Endothelial cell of umbilical vein (primary cell): ENCODE data around the gene NIPA2. TPM values are rescaled to one million over a fixed set of nuclear protein-coding genes. Genes with fewer than 3 reads are reported as not detected.

Experiments used
- BruUV-seq: library from RNA; stranded (reverse); fragments of 400-500 nt; replicated peaks from 2 replicates; lab custom pipeline; 2021; lab: Mats Ljungman, UMichigan
- CTCF ChIA-PET: fragments of 300-600, 350-600 bp; sonication (Branson Sonifier 250); formaldehyde crosslinking; loops from one replicate; lab custom pipeline; 2021; ENCODE audit warnings: antibody characterized with exemption, inconsistent platforms; lab: Charles Lee
- POLR2A ChIA-PET: fragments of 300-600, 350-600 bp; sonication (Branson Sonifier 250); formaldehyde crosslinking; loops from one replicate; lab custom pipeline; 2021; ENCODE audit warnings: antibody characterized with exemption, inconsistent platforms; lab: Charles Lee
- DNase-seq: peaks from one replicate; pipeline ENCODE4 v3.0.0-alpha.2; 2011; ENCODE audit warnings: low read depth, low spot score
- FAIRE-seq: peaks from 2 replicates; lab custom pipeline; 2011; peaks lifted over from hg19 to GRCh38; lab: Jason Lieb, UNC
- H2AFZ ChIP-seq: 2 replicates; pipeline ENCODE4 v1.6.0; 2012; ENCODE audit warnings: low read depth, low read length, control low read depth, inconsistent platforms
- H3K27ac ChIP-seq: 2 replicates; pipeline ENCODE4 v1.5.1; 2011; ENCODE audit warnings: low read depth, mild to moderate bottlenecking, control low read depth, low read length, moderate library complexity; ENCODE audit not compliant: insufficient read depth
- H3K27me3 ChIP-seq, 2 experiments: 2 replicates each; pipeline versions ENCODE4 v1.6.0 to v1.6.1; 2011; ENCODE audit warnings: low read length in 2 of 2, mixed read lengths in 1 of 2; ENCODE audit not compliant: control insufficient read depth in 2 of 2, insufficient read depth in 2 of 2
- H3K36me3 ChIP-seq, 2 experiments: 2 replicates in 1 of 2; 3 replicates in 1 of 2; pipeline ENCODE4 v1.5.1; 2011; ENCODE audit warnings: low read length in 2 of 2, mild to moderate bottlenecking in 1 of 2, moderate library complexity in 1 of 2; ENCODE audit not compliant: control insufficient read depth in 2 of 2, insufficient read depth in 2 of 2; ENCODE audit errors: extremely low read depth in 1 of 2
- H3K4me1 ChIP-seq: 3 replicates; pipeline ENCODE4 v1.5.1; 2011; ENCODE audit warnings: mild to moderate bottlenecking, low read length; ENCODE audit not compliant: control insufficient read depth, insufficient read depth; ENCODE audit errors: extremely low read depth
- H3K4me2 ChIP-seq: 2 replicates; pipeline ENCODE4 v1.6.1; 2011; ENCODE audit warnings: low read length, control low read depth, mixed read lengths; ENCODE audit not compliant: insufficient read depth
- H3K4me3 ChIP-seq, 3 experiments: fragments of 200-600 bp in 1 of 3; sonication (generic), shearing (Covaris generic) in 1 of 3; replicated peaks in 1 of 3; 2 replicates each; pipeline ENCODE4 v1.5.1; 2011 to 2016; ENCODE audit warnings: control low read depth in 3 of 3, low read length in 3 of 3, mild to moderate bottlenecking in 2 of 3, inconsistent platforms in 1 of 3, low read depth in 1 of 3, moderate library complexity in 1 of 3; ENCODE audit not compliant: insufficient read depth in 1 of 3
- H3K79me2 ChIP-seq: 2 replicates; pipeline ENCODE4 v1.6.0; 2012; ENCODE audit warnings: low read length, inconsistent platforms; ENCODE audit not compliant: control insufficient read depth, insufficient read depth
- H3K9ac ChIP-seq: replicated peaks from 2 replicates; pipeline ENCODE3; 2011; ENCODE audit warnings: low read length, control low read depth; ENCODE audit not compliant: insufficient read depth; ENCODE audit errors: extremely low read depth
- H3K9me1 ChIP-seq: replicated peaks from 3 replicates; pipeline ENCODE4 v1.6.0; 2011; ENCODE audit warnings: mild to moderate bottlenecking, low read length; ENCODE audit not compliant: control insufficient read depth, insufficient read depth; ENCODE audit errors: extremely low read depth
- H3K9me3 ChIP-seq: replicated peaks from 2 replicates; pipeline ENCODE4 v1.5.1; 2012; ENCODE audit warnings: low read length, inconsistent platforms; ENCODE audit not compliant: control insufficient read depth, insufficient read depth
- H4K20me1 ChIP-seq: replicated peaks from 2 replicates; pipeline ENCODE3; 2011; ENCODE audit warnings: mild to moderate bottlenecking, low read length; ENCODE audit not compliant: control insufficient read depth, insufficient read depth; ENCODE audit errors: extremely low read depth
- CTCF ChIP-seq, 2 donors: IDR thresholded peaks; 1 replicate in 1 of 2; 2 replicates in 1 of 2; pipeline ENCODE4 v1.5.1; 2011; ENCODE audit warnings: low read length in 2 of 2, mild to moderate bottlenecking in 2 of 2, moderate library complexity in 2 of 2, control low read depth in 1 of 2, inconsistent platforms in 1 of 2, low read depth in 1 of 2; ENCODE audit not compliant: insufficient read depth in 1 of 2; ENCODE audit errors: extremely low read depth in 1 of 2
- EZH2 ChIP-seq: IDR thresholded peaks from 2 replicates; pipeline ENCODE4 v1.6.1; 2012; ENCODE audit warnings: borderline replicate concordance, low read depth, mild to moderate bottlenecking, moderate library complexity, low read length, inconsistent platforms; ENCODE audit not compliant: severe bottlenecking
- FOS ChIP-seq: IDR thresholded peaks from 2 replicates; pipeline ENCODE4 v1.6.1; 2011; ENCODE audit warnings: mild to moderate bottlenecking, low read length, moderate library complexity, borderline replicate concordance; ENCODE audit not compliant: insufficient read depth
- GATA2 ChIP-seq: IDR thresholded peaks from 2 replicates; pipeline ENCODE4 v1.7.0; 2011; ENCODE audit warnings: low read depth, mild to moderate bottlenecking, moderate library complexity, mixed read lengths, low read length; ENCODE audit not compliant: insufficient read length, insufficient read depth
- JUN ChIP-seq: IDR thresholded peaks from 2 replicates; pipeline ENCODE4 v1.6.1; 2011; ENCODE audit warnings: borderline replicate concordance, low read depth; ENCODE audit not compliant: insufficient read length, insufficient read depth
- MYC ChIP-seq: IDR thresholded peaks from one replicate; pipeline ENCODE4 v1.6.1; 2011; ENCODE audit warnings: mild to moderate bottlenecking, low read depth, low read length
- POLR2A ChIP-seq: IDR thresholded peaks from 2 replicates; pipeline ENCODE4 v1.6.1; 2012; ENCODE audit warnings: low read depth, mild to moderate bottlenecking, control low read depth, low read length
- POLR2AphosphoS5 ChIP-seq: IDR thresholded peaks from 2 replicates; pipeline ENCODE4 v1.6.1; 2012; ENCODE audit warnings: low read depth, mild to moderate bottlenecking, control low read depth, low read length, moderate library complexity; ENCODE audit not compliant: insufficient read depth
- dilution Hi-C: fragments of 300-500 bp; cut with MboI; formaldehyde crosslinking; loops from one replicate; pipeline ENCODE4 v1.15.0; 2019; ENCODE audit warnings: low sequenced_read_pairs; ENCODE audit not compliant: extremely low pct_ligation_motif_present
- intact Hi-C: fragments of 100-400 bp; cut with micrococcal nuclease; formaldehyde crosslinking; loops from one replicate; pipeline ENCODE4 v1.10.0; 2022
- polyA plus RNA-seq, 4 experiments: library from polyadenylated mRNA; depleted of rRNA in 3 of 4; stranded (reverse) in 3 of 4; unstranded in 1 of 4; fragments of >200 nt; gene quantifications; 2 replicates each; pipeline versions ENCODE4 v1.2.1 to v1.2.3, GENCODE V29; 2011 to 2012; ENCODE audit warnings: missing spikeins in 1 of 4
- total RNA-seq: library from RNA; stranded (reverse); gene quantifications from 2 replicates; pipeline ENCODE4 v1.2.3, GENCODE V29; 2021
- TF ChIP-seq, protein P1 (sequence below): IDR thresholded peaks from 2 replicates; pipeline ENCODE4 v1.6.1; 2011; ENCODE audit not compliant: insufficient read depth, insufficient read length

The NIPA2 gene
- total and polyA plus RNA-seq, 2 donors (not counting 3 experiments of a cell fraction or from before 2014, with no cell fraction given): 55.2 to 75.7 TPM

DNA sequence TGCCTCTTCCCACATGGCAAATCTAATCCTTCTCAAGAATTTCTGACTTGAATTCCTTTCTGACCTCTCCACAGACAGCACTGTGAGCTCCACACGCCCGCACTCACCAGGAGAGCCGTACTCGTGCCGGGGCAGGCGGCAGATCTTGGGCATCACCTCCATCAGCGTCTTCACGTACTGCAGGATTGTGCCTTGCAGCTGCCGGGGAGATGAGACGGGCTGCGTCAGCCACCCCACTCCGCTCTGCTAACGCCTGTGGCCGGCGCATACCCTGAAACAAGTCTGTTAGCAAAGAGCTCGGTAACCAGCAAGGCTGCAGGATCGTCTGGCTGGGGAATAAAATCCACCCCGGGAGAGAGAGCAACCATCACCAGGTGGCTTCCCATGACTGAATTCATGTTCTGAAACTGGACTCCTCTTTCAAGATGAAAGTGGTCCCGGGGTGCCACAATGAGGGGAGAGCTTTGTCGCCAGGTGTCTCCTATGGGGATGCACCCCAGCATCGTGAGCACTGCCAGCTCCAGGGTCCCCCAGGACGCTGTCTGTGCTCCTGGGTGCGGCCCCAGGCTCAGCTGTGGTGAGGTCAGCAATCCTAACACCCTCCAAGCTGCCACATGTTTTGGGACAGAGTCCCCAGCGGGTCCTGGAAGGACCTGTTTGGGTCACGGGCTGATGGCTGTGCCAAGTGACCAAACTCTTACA is 43.4 kb downstream of the NIPA2 start:
- intact Hi-C loops: no loop called here
- DNase-seq: no peak

More for the DNA sequence above, 43.4 kb downstream of the NIPA2 start:
- Histone ChIP-seq H3K79me2 (no peaks in the 10 kb centered on the region), H3K4me2 (no peak overlapping the region), H2AFZ (no peak overlapping the region), H3K27ac (no peak overlapping the region), H3K9ac (no peak overlapping the region), H3K36me3 (peaks cover 6 to 32% of the 10 kb centered on the region in 2 experiments), H3K4me1 (no peaks in the 10 kb centered on the region), H3K9me3 (no peaks in the 10 kb centered on the region), H3K27me3 (no peaks in the 10 kb centered on the region), H4K20me1 (no peaks in the 10 kb centered on the region), H3K9me1 (no peaks in the 10 kb centered on the region), H3K4me3 (no peak overlapping the region)
- CTCF ChIA-PET: no interaction called here
- no peak for FAIRE-seq
- dilution Hi-C loops: no loop called here
- TF ChIP-seq FOS (no peak), GATA2 (no peak), CTCF (IDR thresholded peaks at IDR 0.05; ENCODE audit: extremely low read depth in 1 of 2, insufficient read depth in 1 of 2, low read depth in 1 of 2, low read length in 2 of 2) (no peak), MYC (no peak), EZH2 (no peak), POLR2AphosphoS5 (no peak), JUN (no peak), POLR2A (no peak)
- TF ChIP-seq, protein P1, sequence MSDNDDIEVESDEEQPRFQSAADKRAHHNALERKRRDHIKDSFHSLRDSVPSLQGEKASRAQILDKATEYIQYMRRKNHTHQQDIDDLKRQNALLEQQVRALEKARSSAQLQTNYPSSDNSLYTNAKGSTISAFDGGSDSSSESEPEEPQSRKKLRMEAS: no peak
- BruUV-seq: no TSS peak
- POLR2A ChIA-PET: no interaction called here
